WI38 (cell line): Measurements from ENCODE around the gene HIPK2.

Experiments
- H3K4me3 ChIP-seq: 2 replicates; pipeline ENCODE4 v1.5.1; 2011; ENCODE audit warnings: low read depth, mild to moderate bottlenecking, control low read depth, low read length
- CTCF ChIP-seq: IDR thresholded peaks from 2 replicates; pipeline ENCODE4 v1.5.1; 2012; ENCODE audit warnings: low read depth, mild to moderate bottlenecking, control low read depth, low read length

The HIPK2 gene

GRCh38 chr7:139753081-139753692, 24.6 kb downstream of the HIPK2 start:
- no peak for TF ChIP-seq CTCF
- H3K4me3 ChIP-seq, result no peak overlapping the region

DNA sequence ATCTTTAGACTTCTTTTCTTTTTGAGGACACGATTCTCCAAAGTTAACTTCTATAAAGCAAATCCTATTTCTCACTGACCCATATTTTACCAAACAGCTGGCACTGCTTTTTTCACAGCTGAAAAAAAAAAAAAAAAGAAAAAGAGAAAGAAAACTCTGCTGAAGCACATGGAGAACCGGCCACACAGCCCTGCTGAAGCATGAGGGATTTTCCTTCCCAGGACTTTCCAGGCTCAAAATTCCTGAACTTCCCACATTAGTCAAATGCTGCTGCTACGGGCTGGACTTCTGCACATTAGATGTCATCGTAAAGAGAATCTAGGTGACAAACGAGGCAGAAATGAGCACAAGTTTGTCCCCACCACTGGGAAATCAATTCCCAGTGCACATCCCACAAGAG, 25.2 kb downstream of the HIPK2 start:
- no peak overlapping the region for H3K4me3 ChIP-seq
- TF ChIP-seq CTCF, result no peak

GRCh38 chr7:139752148-139752547, 25.6 kb downstream of the HIPK2 start:
- no peak for TF ChIP-seq CTCF
- H3K4me3 ChIP-seq, result no peak overlapping the region

DNA sequence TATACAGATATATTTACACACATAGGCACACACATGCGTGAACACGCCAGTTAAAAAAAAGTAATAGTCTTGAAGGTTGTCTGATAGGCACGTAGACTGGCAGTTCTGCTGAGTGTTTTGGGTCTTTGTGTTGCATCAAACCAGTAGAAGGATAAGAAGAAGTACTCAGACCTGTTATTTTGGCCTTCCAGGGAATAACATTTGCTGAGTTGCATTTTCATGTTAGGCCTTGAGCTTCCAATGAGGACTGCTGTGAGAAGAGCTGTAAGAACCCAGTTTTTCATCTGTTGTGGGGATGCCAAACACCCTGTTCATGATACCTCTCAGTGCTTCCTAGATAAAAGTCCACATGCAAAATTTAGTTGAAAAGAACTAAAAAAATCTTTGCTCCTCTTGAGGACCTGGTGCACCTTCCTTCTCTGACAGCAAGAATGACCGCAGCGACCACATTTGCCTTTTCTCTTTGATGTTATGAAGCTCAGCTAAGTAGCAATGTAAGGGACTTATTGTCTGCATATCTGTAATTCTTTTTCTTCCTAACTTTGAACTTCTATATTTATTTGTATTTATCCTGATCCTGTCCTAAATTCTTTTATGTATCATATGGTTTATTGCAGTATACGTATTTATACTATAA, 27.2 kb downstream of the HIPK2 start:
- no peak overlapping the region for H3K4me3 ChIP-seq
- TF ChIP-seq CTCF, result no peak

GRCh38 chr7:139749545-139749944, 28.3 kb downstream of the HIPK2 start:
- H3K4me3 ChIP-seq, result no peak overlapping the region
- TF ChIP-seq CTCF, result no peak

GRCh38 chr7:139748941-139749340, 28.9 kb downstream of the HIPK2 start:
- TF ChIP-seq CTCF, result no peak
- H3K4me3 ChIP-seq, result no peak overlapping the region

- TF ChIP-seq CTCF, result no peak
- no peak overlapping the region for H3K4me3 ChIP-seq
These were observed 29.4 kb downstream of the HIPK2 start for GRCh38 chr7:139748373-139748765.
